Cardiac muscle cell (in vitro differentiated cells and primary cell): Measurements from ENCODE around the gene RALGAPB. TPM values are rescaled to one million over a fixed set of nuclear protein-coding genes. Genes with fewer than 3 reads are reported as not detected.
"Not testable (repeated sequence)": the region's sequence is repeated elsewhere in the genome, so short reads cannot be mapped to it uniquely, and the experiment has no call there.

Experiments used
- DNase-seq, 2 donors: peaks; one replicate each; pipeline versions ENCODE4 v3.0.0 to v3.0.0-alpha.2; 2010 to 2017; ENCODE audit warnings: low read depth in 1 of 2, low spot score in 1 of 2
- H3K27ac ChIP-seq: fragments of 200-600 bp; sonication (generic); 2 replicates; pipeline ENCODE4 v1.5.1; 2016
- H3K27me3 ChIP-seq: fragments of 200-600 bp; sonication (generic); 2 replicates; pipeline ENCODE4 v1.6.0; 2016; ENCODE audit warnings: control low read depth
- H3K36me3 ChIP-seq: fragments of 200-600 bp; sonication (generic); 2 replicates; pipeline ENCODE4 v1.5.1; 2016; ENCODE audit warnings: control low read depth
- H3K4me1 ChIP-seq: fragments of 200-600 bp; sonication (generic); 2 replicates; pipeline ENCODE4 v1.8.1; 2017; ENCODE audit warnings: low read depth, mild to moderate bottlenecking, mixed run types
- H3K4me3 ChIP-seq: fragments of 200-600 bp; sonication (generic); 2 replicates; pipeline ENCODE4 v1.5.1; 2016; ENCODE audit warnings: mild to moderate bottlenecking
- H3K9me3 ChIP-seq: fragments of 200-600 bp; sonication (generic); 2 replicates; pipeline ENCODE4 v1.5.1; 2017; ENCODE audit warnings: low read depth, mild to moderate bottlenecking, control low read depth
- polyA plus RNA-seq: library from polyadenylated mRNA; unstranded; fragments of >200 nt; fragmentation: Nextera tagmentation; extraction: Ambion mirVana; gene quantifications from 2 replicates; pipeline ENCODE4 v1.2.1, GENCODE V29; 2016
- total RNA-seq: library from RNA; depleted of rRNA; stranded (reverse); fragments of >200 nt; gene quantifications from 2 replicates; pipeline ENCODE4 v1.2.3, GENCODE V29; 2016
- TF ChIP-seq, protein P1 (sequence below): IDR thresholded peaks from 2 replicates; pipeline ENCODE4 v1.5.1; 2012; ENCODE audit warnings: low read depth, mild to moderate bottlenecking, low read length

The RALGAPB gene
- total and polyA plus RNA-seq, 2 experiments from 2014 or later, result 10.3 to 20.3 TPM

DNA sequence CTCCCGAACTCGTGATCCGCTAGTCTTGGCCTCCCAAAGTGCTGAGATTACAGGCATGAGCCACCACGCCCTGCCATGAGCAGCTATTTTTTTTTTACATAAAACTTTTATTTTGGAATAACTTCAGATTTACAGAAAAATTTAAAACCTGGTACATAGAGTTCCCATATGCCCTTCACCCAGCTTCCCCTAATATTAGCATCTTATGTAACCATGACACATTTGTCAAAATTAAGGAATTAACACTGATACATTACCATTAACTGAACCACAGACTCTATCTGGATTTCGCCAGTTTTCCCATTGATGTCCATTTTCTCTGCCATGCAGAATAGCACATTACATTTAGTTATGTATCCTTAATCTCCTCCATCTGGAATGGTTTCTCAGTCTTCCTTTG lies 14.3 kb upstream of the RALGAPB start:
- H3K27ac ChIP-seq, result no peak overlapping the region
- no peak for DNase-seq
- TF ChIP-seq, protein P1, sequence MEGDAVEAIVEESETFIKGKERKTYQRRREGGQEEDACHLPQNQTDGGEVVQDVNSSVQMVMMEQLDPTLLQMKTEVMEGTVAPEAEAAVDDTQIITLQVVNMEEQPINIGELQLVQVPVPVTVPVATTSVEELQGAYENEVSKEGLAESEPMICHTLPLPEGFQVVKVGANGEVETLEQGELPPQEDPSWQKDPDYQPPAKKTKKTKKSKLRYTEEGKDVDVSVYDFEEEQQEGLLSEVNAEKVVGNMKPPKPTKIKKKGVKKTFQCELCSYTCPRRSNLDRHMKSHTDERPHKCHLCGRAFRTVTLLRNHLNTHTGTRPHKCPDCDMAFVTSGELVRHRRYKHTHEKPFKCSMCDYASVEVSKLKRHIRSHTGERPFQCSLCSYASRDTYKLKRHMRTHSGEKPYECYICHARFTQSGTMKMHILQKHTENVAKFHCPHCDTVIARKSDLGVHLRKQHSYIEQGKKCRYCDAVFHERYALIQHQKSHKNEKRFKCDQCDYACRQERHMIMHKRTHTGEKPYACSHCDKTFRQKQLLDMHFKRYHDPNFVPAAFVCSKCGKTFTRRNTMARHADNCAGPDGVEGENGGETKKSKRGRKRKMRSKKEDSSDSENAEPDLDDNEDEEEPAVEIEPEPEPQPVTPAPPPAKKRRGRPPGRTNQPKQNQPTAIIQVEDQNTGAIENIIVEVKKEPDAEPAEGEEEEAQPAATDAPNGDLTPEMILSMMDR, result no peak
- H3K4me3 ChIP-seq, result no peak overlapping the region
- H3K27me3 ChIP-seq, result no peaks in the 10 kb centered on the region
- peaks cover 5% of the 10 kb centered on the region for H3K4me1 ChIP-seq
- no peaks in the 10 kb centered on the region for H3K9me3 ChIP-seq
- no peaks in the 10 kb centered on the region for H3K36me3 ChIP-seq

DNA sequence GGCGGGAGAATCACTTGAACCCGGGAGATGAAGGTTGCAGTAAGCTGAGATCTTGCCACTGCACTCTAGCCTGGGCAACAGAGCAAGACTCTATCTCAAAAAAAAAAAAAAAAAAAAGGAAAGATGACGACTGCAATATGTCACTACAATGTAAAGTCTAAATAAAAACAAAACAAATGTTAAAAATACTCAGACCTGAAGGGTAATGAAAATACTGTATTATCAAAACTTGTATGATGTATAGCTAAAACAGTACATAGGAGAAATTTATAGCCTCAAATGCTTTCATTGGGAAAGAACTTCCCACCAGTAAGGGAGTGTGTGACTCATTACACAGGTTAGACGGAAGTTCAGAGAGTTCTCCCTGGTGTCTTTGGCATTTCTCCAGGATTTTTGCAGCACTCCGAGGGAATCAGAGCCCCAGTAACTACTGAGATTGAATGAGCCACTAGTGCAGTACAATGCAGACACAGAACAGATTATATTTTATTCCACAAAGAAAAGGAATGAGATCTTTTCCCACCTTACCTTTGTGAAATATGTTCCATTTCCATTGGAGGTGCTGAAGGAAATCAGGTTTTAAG lies 12.5 kb upstream of the RALGAPB start:
- H3K4me3 ChIP-seq, result no peak overlapping the region
- peak; percentile 72 to 92 for DNase-seq
- no peaks in the 10 kb centered on the region for H3K36me3 ChIP-seq
- H3K27ac ChIP-seq, result peak overlapping the region; percentile 69
- no peaks in the 10 kb centered on the region for H3K27me3 ChIP-seq
- H3K4me1 ChIP-seq, result peaks cover 5% of the 10 kb centered on the region
- no peaks in the 10 kb centered on the region for H3K9me3 ChIP-seq
- TF ChIP-seq, protein P1, result no peak

DNA sequence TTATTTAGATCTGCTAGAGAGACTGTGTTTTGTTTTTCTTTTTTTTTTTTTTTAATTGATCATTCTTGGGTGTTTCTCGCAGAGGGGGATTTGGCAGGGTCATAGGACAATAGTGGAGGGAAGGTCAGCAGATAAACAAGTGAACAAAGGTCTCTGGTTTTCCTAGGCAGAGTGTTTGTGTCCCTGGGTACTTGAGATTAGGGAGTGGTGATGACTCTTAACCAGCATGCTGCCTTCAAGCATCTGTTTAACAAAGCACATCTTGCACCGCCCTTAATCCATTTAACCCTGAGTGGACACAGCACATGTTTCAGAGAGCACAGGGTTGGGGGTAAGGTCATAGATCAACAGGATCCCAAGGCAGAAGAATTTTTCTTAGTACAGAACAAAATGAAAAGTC lies 12.0 kb upstream of the RALGAPB start:
- H3K4me1 ChIP-seq, H3K27me3 ChIP-seq, H3K4me3 ChIP-seq, H3K36me3 ChIP-seq, H3K9me3 ChIP-seq, DNase-seq: not testable (repeated sequence)
- peak overlapping the region; percentile 69 for H3K27ac ChIP-seq

DNA sequence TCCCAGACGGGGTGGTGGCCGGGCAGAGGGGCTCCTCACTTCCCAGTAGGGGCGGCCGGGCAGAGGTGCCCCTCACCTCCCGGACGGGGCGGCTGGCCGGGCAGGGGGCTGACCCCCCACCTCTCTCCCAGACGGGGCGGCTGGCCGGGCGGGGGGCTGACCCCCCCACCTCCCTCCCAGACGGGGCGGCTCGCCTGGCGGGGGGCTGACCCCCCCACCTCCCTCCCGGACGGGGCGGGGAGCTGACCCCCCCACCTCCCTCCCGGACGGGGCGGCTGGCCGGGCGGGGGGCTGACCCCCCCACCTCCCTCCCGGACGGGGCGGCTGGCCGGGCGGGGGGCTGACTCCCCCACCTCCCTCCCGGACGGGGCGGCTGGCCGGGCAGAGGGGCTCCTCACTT lies 11.5 kb upstream of the RALGAPB start:
- not testable (repeated sequence) for H3K27ac ChIP-seq, H3K4me3 ChIP-seq, H3K4me1 ChIP-seq, H3K9me3 ChIP-seq, H3K27me3 ChIP-seq, DNase-seq, H3K36me3 ChIP-seq

DNA sequence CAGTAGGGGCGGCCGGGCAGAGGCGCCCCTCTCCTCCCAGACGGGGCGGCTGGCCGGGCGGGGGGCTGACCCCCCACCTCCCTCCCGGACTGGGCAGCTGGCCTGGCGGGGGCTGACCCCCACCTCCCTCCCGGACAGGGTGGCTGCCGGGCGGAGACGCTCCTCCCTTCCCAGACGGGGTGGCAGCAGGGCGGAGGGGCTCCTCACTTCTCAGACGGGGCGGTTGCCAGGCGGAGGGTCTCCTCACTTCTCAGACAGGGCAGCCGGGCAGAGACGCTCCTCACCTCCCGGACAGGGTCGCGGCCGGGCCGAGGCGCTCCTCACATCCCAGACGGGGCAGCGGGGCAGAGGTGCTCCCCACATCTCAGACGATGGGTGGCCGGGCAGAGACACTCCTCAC lies 11.1 kb upstream of the RALGAPB start:
- not testable (repeated sequence) for H3K4me1 ChIP-seq, H3K27ac ChIP-seq, H3K4me3 ChIP-seq, H3K9me3 ChIP-seq, H3K27me3 ChIP-seq, H3K36me3 ChIP-seq, DNase-seq

DNA sequence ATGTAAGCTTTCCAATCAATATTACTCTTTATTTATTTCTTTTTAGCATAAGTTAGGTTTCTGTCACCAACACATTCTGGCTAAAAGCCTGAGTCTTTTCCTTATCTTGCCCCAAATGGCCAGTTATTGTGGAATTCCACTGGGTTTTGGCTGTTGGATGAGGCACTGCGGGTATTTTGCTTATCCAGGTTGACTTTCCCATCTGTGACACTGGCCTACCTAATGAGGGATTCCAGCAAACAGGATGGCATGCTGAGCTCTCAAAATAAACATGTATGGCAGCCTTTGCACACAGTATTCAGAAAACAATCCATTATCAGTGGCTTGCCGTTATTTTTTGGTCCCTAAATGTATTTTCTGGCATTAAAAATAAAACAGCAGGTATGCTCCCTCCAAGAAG lies 6.5 kb upstream of the RALGAPB start:
- no peaks in the 10 kb centered on the region for H3K4me1 ChIP-seq
- H3K4me3 ChIP-seq, result no peak overlapping the region
- H3K36me3 ChIP-seq, result no peaks in the 10 kb centered on the region
- no peaks in the 10 kb centered on the region for H3K27me3 ChIP-seq
- H3K27ac ChIP-seq, result no peak overlapping the region
- TF ChIP-seq, protein P1, result no peak
- no peaks in the 10 kb centered on the region for H3K9me3 ChIP-seq
- no peak for DNase-seq

DNA sequence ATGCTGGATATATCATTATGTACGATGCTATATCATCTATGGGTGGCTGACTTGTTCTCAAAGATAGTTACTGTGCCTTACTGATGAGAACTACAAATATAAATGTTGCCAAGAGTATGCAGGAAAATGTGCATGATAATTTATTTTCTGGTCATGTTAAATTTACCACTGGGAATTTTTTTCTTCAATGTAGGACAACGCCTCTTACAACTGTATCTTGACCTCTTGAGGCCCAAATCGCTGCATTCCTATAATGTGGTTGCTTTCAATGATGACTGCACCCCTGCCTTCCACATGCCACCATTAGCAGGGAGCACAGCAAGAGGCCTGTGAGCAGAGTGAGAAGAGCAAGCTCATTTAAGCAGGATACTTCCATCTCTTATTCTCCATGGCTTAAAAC lies 5.7 kb upstream of the RALGAPB start:
- TF ChIP-seq, protein P1, result no peak
- H3K27ac ChIP-seq, result no peak overlapping the region
- no peaks in the 10 kb centered on the region for H3K9me3 ChIP-seq
- no peaks in the 10 kb centered on the region for H3K36me3 ChIP-seq
- H3K4me1 ChIP-seq, result peaks cover 3% of the 10 kb centered on the region
- H3K4me3 ChIP-seq, result no peak overlapping the region
- no peaks in the 10 kb centered on the region for H3K27me3 ChIP-seq
- DNase-seq, result no peak
